A549 (cell line): ENCODE results near the gene STRADB. TPM values are rescaled to one million over a fixed set of nuclear protein-coding genes. Genes with fewer than 3 reads are reported as not detected.

Source experiments
- ATAC-seq, 2 experiments: fragments of 200-7000 bp in 1 of 2; fragments of >200 bp in 1 of 2; cut with Nextera tagmentation in 1 of 2; cut with Tn5 transposase in 1 of 2; 3 replicates each; pipeline versions ENCODE4 v1.8.0 to v1.9.1; 2018 to 2020; ENCODE audit warnings: mild to moderate bottlenecking in 1 of 2, moderate library complexity in 1 of 2
- CTCF ChIA-PET: fragments of 300-600 bp; sonication (Branson Sonifier 250); formaldehyde crosslinking; extraction: SDS; loops from one replicate; lab custom pipeline; 2021; ENCODE audit warnings: antibody characterized with exemption, inconsistent platforms; lab: Yijun Ruan, JAX
- POLR2A ChIA-PET: fragments of 350-600 bp; formaldehyde crosslinking; extraction: SDS; loops from one replicate; lab custom pipeline; 2021; ENCODE audit warnings: antibody characterized with exemption, inconsistent platforms; lab: Yijun Ruan, JAX
- DNase-seq, 2 experiments: peaks; one replicate each; pipeline versions ENCODE4 v3.0.0 to v3.0.0-alpha.2; 2011 to 2016; ENCODE audit warnings: low read depth in 1 of 2, low spot score in 1 of 2
- FAIRE-seq: peaks from 2 replicates; lab custom pipeline; 2011; peaks lifted over from hg19 to GRCh38; lab: Jason Lieb, UNC
- H3K27ac ChIP-seq, 2 experiments: fragments of >200 bp; sonication (Bioruptor Twin); formaldehyde crosslinking; 3 replicates each; pipeline ENCODE4 v1.5.1; 2016 to 2017
- H3K4me1 ChIP-seq: fragments of >200 bp; sonication (Bioruptor Twin); formaldehyde crosslinking; 3 replicates; pipeline ENCODE4 v1.6.1; 2016
- H3K4me2 ChIP-seq: fragments of >200 bp; sonication (Bioruptor Twin); formaldehyde crosslinking; 3 replicates; pipeline ENCODE4 v1.6.1; 2016
- H3K4me3 ChIP-seq: fragments of >200 bp; sonication (Bioruptor Twin); formaldehyde crosslinking; 3 replicates; pipeline ENCODE4 v1.5.1; 2016
- H3K9me3 ChIP-seq: fragments of >200 bp; sonication (Bioruptor Twin); formaldehyde crosslinking; 3 replicates; pipeline ENCODE4 v1.6.1; 2016
- CEBPB ChIP-seq, 2 experiments: fragments of >200 bp in 1 of 2; sonication (Bioruptor Twin) in 1 of 2; formaldehyde crosslinking in 1 of 2; IDR thresholded peaks; 2 replicates each; pipeline ENCODE4 v1.6.1; 2012 to 2016
- FOXS1 ChIP-seq: fragments of 250-450 bp; sonication (Bioruptor Pico); IDR thresholded peaks from 2 replicates; pipeline ENCODE4 v1.5.0; 2020; ENCODE audit warnings: mild to moderate bottlenecking, moderate library complexity
- KDM1A ChIP-seq: fragments of 200-600 bp; sonication (generic); IDR thresholded peaks from 2 replicates; pipeline ENCODE4 v1.6.1; 2016; ENCODE audit warnings: low read depth, mild to moderate bottlenecking
- PHF8 ChIP-seq: fragments of 200-600 bp; sonication (generic); IDR thresholded peaks from 2 replicates; pipeline ENCODE4 v1.6.1; 2016; ENCODE audit warnings: low read depth, mild to moderate bottlenecking, antibody characterized with exemption, moderate library complexity, borderline replicate concordance
- POLR2A ChIP-seq: IDR thresholded peaks from 2 replicates; pipeline ENCODE4 v1.6.1; 2012; ENCODE audit warnings: mild to moderate bottlenecking, low read length
- RAD21 ChIP-seq, 2 experiments: fragments of >200 bp in 1 of 2; sonication (Bioruptor Twin) in 1 of 2; formaldehyde crosslinking in 1 of 2; IDR thresholded peaks in 1 of 2; conservative IDR thresholded peaks in 1 of 2; 2 replicates in 1 of 2; 3 replicates in 1 of 2; pipeline ENCODE4 v1.6.1; 2012 to 2018; ENCODE audit warnings: inconsistent platforms in 1 of 2
- RCOR1 ChIP-seq: fragments of 150-350 bp; IDR thresholded peaks from 2 replicates; pipeline ENCODE4 v1.6.1; 2014; ENCODE audit warnings: antibody characterized with exemption, low read length, low read depth
- TFCP2L1 ChIP-seq: fragments of 250-450 bp; sonication (Bioruptor Pico); IDR thresholded peaks from 2 replicates; pipeline ENCODE4 v1.5.0; 2021; ENCODE audit warnings: mild to moderate bottlenecking
- TP53 ChIP-seq: fragments of 250-450 bp; sonication (Bioruptor Pico); IDR thresholded peaks from 2 replicates; pipeline ENCODE4 v1.5.0; 2021; ENCODE audit warnings: mild to moderate bottlenecking, moderate library complexity
- ZC3H11A ChIP-seq: fragments of 450-650 bp; IDR thresholded peaks from 2 replicates; pipeline ENCODE4 v1.6.1; 2014; ENCODE audit warnings: antibody characterized with exemption, mild to moderate bottlenecking
- ZNF302 ChIP-seq: fragments of 250-450 bp; sonication (Bioruptor Pico); IDR thresholded peaks from 2 replicates; pipeline ENCODE4 v1.9.0; 2021; ENCODE audit warnings: inconsistent platforms, mild to moderate bottlenecking, moderate library complexity
- ZSCAN20 ChIP-seq: fragments of 250-450 bp; sonication (Bioruptor Pico); IDR thresholded peaks from 2 replicates; pipeline ENCODE4 v1.8.0; 2022; ENCODE audit warnings: mild to moderate bottlenecking, moderate library complexity
- WGBS: methylation state at CpG from one replicate; pipeline ENCODE4 v1.1.6; 2017; ENCODE audit errors: missing lambda C conversion rate; 5-methylcytosine and 5-hydroxymethylcytosine counted together
- polyA plus RNA-seq, 4 experiments: library from polyadenylated mRNA; depleted of rRNA in 3 of 4; stranded (reverse); fragments of >200 nt; fragmentation: RNase III in 1 of 4; extraction: RNeasy Plus Mini Kit Qiagen cat#74134 plus additional on column Dnase treatment in 1 of 4; gene quantifications; 2 replicates in 3 of 4; 3 replicates in 1 of 4; pipeline ENCODE4 v1.2.3, GENCODE V29; 2011 to 2017
- TF ChIP-seq, protein P1 (sequence below): fragments of 200-600 bp; sonication (generic); IDR thresholded peaks from 2 replicates; pipeline ENCODE4 v1.6.1; 2016; ENCODE audit warnings: antibody characterized with exemption, mild to moderate bottlenecking, moderate library complexity
- TF ChIP-seq, protein P2 (sequence below): fragments of >200 bp; sonication (Bioruptor Twin); formaldehyde crosslinking; IDR thresholded peaks from 2 replicates; pipeline ENCODE4 v1.6.1; 2016
- TF ChIP-seq, protein P3 (sequence below): fragments of 250-450 bp; sonication (Bioruptor Pico); IDR thresholded peaks from 2 replicates; pipeline ENCODE4 v1.5.0; 2021; ENCODE audit warnings: mild to moderate bottlenecking, moderate library complexity, borderline replicate concordance

The STRADB gene
- polyA plus RNA-seq, 2 of the 4 experiments (the other 2 are of a cell fraction) = 24.0 to 29.0 TPM

- Histone ChIP-seq H3K4me3 (no peak overlapping the region), H3K4me2 (no peak overlapping the region), H3K9me3 (peaks cover 16% of the 10 kb centered on the region), H3K4me1 (no peaks in the 10 kb centered on the region), H3K27ac (no peak overlapping the region)
- WGBS = 56% methylated on average over 2 of the region's 2 CpGs
- no peak for FAIRE-seq
- no peak for ATAC-seq
- CTCF ChIA-PET = interaction anchor here (0.6 kb wide), 1 partner anchor 826 kb away, joined by 3 read pairs; no protein-coding TSS in a partner anchor
- TF ChIP-seq FOXS1 (CRISPR knock-in tag) = no peak
- TF ChIP-seq KDM1A = no peak
- TF ChIP-seq, protein P1, sequence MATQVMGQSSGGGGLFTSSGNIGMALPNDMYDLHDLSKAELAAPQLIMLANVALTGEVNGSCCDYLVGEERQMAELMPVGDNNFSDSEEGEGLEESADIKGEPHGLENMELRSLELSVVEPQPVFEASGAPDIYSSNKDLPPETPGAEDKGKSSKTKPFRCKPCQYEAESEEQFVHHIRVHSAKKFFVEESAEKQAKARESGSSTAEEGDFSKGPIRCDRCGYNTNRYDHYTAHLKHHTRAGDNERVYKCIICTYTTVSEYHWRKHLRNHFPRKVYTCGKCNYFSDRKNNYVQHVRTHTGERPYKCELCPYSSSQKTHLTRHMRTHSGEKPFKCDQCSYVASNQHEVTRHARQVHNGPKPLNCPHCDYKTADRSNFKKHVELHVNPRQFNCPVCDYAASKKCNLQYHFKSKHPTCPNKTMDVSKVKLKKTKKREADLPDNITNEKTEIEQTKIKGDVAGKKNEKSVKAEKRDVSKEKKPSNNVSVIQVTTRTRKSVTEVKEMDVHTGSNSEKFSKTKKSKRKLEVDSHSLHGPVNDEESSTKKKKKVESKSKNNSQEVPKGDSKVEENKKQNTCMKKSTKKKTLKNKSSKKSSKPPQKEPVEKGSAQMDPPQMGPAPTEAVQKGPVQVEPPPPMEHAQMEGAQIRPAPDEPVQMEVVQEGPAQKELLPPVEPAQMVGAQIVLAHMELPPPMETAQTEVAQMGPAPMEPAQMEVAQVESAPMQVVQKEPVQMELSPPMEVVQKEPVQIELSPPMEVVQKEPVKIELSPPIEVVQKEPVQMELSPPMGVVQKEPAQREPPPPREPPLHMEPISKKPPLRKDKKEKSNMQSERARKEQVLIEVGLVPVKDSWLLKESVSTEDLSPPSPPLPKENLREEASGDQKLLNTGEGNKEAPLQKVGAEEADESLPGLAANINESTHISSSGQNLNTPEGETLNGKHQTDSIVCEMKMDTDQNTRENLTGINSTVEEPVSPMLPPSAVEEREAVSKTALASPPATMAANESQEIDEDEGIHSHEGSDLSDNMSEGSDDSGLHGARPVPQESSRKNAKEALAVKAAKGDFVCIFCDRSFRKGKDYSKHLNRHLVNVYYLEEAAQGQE = no peak
- TF ChIP-seq, protein P2, sequence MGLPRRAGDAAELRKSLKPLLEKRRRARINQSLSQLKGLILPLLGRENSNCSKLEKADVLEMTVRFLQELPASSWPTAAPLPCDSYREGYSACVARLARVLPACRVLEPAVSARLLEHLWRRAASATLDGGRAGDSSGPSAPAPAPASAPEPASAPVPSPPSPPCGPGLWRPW = no peak
- no peak for TF ChIP-seq ZC3H11A
- POLR2A ChIA-PET = no interaction called here
- no peak for DNase-seq
Measured at GRCh38 chr2:201502713-201503112, 51.2 kb downstream of the STRADB start.

- Histone ChIP-seq H3K4me1 (no peaks in the 10 kb centered on the region), H3K4me2 (no peak overlapping the region), H3K9me3 (peaks cover 14% of the 10 kb centered on the region), H3K4me3 (no peak overlapping the region), H3K27ac (no peak overlapping the region)
- WGBS = 33% methylated on average over 4 of the region's 4 CpGs
- TF ChIP-seq PHF8 (no peak), TP53 (CRISPR knock-in tag) (no peak), ZSCAN20 (no peak), CEBPB (IDR thresholded peaks at IDR 0.05) (no peak), RAD21 (conservative IDR thresholded peaks at IDR 0.05 in 1 of 2, IDR thresholded peaks at IDR 0.05 in 1 of 2) (no peak)
- TF ChIP-seq, protein P3, sequence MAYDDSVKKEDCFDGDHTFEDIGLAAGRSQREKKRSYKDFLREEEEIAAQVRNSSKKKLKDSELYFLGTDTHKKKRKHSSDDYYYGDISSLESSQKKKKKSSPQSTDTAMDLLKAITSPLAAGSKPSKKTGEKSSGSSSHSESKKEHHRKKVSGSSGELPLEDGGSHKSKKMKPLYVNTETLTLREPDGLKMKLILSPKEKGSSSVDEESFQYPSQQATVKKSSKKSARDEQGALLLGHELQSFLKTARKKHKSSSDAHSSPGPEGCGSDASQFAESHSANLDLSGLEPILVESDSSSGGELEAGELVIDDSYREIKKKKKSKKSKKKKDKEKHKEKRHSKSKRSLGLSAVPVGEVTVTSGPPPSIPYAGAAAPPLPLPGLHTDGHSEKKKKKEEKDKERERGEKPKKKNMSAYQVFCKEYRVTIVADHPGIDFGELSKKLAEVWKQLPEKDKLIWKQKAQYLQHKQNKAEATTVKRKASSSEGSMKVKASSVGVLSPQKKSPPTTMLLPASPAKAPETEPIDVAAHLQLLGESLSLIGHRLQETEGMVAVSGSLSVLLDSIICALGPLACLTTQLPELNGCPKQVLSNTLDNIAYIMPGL = no peak
- no peak for DNase-seq
- FAIRE-seq = no peak
- ChIA-PET POLR2A (no interaction called here), CTCF (no interaction called here)
- no peak for ATAC-seq
Measured at GRCh38 chr2:201507725-201508124, 56.2 kb downstream of the STRADB start.

- DNase-seq (no peak), FAIRE-seq (no peak), ATAC-seq (no peak)
- 75% methylated on average over 1 of the region's 1 CpG for WGBS
- TF ChIP-seq CEBPB (IDR thresholded peaks at IDR 0.05) = no peak
- TF ChIP-seq KDM1A = no peak
- TF ChIP-seq TFCP2L1 = no peak
- TF ChIP-seq, protein P3 = no peak
- TF ChIP-seq RCOR1 = no peak
- no peak for TF ChIP-seq ZNF302 (CRISPR knock-in tag)
- no peak for TF ChIP-seq POLR2A
- H3K27ac ChIP-seq = no peak overlapping the region
- POLR2A ChIA-PET = no interaction called here
- H3K4me3 ChIP-seq = no peak overlapping the region
- H3K4me2 ChIP-seq = no peak overlapping the region
- CTCF ChIA-PET = no interaction called here
- no peaks in the 10 kb centered on the region for H3K9me3 ChIP-seq
- H3K4me1 ChIP-seq = no peaks in the 10 kb centered on the region
Measured at GRCh38 chr2:201513271-201513670, 61.7 kb downstream of the STRADB start.
